Testis (tissue), 3 donors: ENCODE results near the gene FBXW4. TPM values are rescaled to one million over a fixed set of nuclear protein-coding genes. Genes with fewer than 3 reads are reported as not detected.
A peak's percentile ranks its signal among the peaks of the same experiment; 100 is the strongest.

Experiments
- DNase-seq: peaks from one replicate; pipeline ENCODE4 v3.0.0-alpha.2; 2019
- H3K27ac ChIP-seq, 2 donors: fragments of 200-600 bp; sonication (generic); one replicate each; pipeline ENCODE4 v1.5.1; 2019
- H3K27me3 ChIP-seq: fragments of 200-600 bp; sonication (generic); one replicate; pipeline ENCODE4 v1.5.1; 2019
- H3K36me3 ChIP-seq: fragments of 200-600 bp; sonication (generic); one replicate; pipeline ENCODE4 v1.5.1; 2017; ENCODE audit warnings: low read depth; ENCODE audit errors: missing control alignments
- H3K4me1 ChIP-seq: fragments of 200-600 bp; sonication (generic); one replicate; pipeline ENCODE4 v1.5.1; 2019
- H3K4me3 ChIP-seq, 2 donors: fragments of 200-600 bp; sonication (generic); one replicate each; pipeline ENCODE4 v1.5.1; 2017 to 2019
- H3K9me3 ChIP-seq: fragments of 200-600 bp; sonication (generic); one replicate; pipeline ENCODE4 v1.5.1; 2017
- CTCF ChIP-seq, 3 experiments: fragments of 450-650 bp in 2 of 3; fragments of 200-600 bp in 1 of 3; sonication (generic) in 1 of 3; IDR thresholded peaks; one replicate each; pipeline ENCODE4 v1.5.1; 2016 to 2019; ENCODE audit warnings: antibody characterized with exemption in 3 of 3, mild to moderate bottlenecking in 2 of 3, moderate library complexity in 1 of 3
- POLR2A ChIP-seq: fragments of 450-650 bp; IDR thresholded peaks from one replicate; pipeline ENCODE4 v1.6.1; 2017; ENCODE audit warnings: antibody characterized with exemption, mild to moderate bottlenecking, moderate library complexity
- WGBS, 2 donors: methylation state at CpG; one replicate each; pipeline ENCODE4 v1.1.5; 2018; 5-methylcytosine and 5-hydroxymethylcytosine counted together
- intact Hi-C: fragments of 100-400 bp; cut with DNase I; formaldehyde crosslinking; loops from one replicate; pipeline ENCODE4 v1.15.1; 2023; ENCODE audit warnings: low total_unique reads
- microRNA-seq, 2 donors: library from miRNA; unstranded; fragments of <30 nt; microRNA quantifications; one replicate each; pipeline ENCODE4, GENCODE V29; 2016; ENCODE audit warnings: borderline number of aligned reads in 2 of 2, borderline replicate concordance in 1 of 2
- polyA plus RNA-seq: library from polyadenylated mRNA; stranded (reverse); fragments of 350-450 nt; fragmentation: Illumina TruSeq; extraction: RNeasy Lipid Tissue Mini Kit (QIAGEN cat#74804); gene quantifications from one replicate; pipeline ENCODE4 v1.2.3, GENCODE V29; 2014; ENCODE audit warnings: low read depth, low replicate concordance; ENCODE audit not compliant: insufficient read depth
- small RNA-seq, 2 donors: library from RNA; depleted of rRNA; stranded (forward); fragments of <200 nt; gene quantifications; one replicate each; pipeline ENCODE3, GENCODE V24; 2016
- total RNA-seq, 2 donors: library from RNA; depleted of rRNA; stranded (reverse); fragments of >200 nt; gene quantifications; one replicate each; pipeline ENCODE4 v1.2.3, GENCODE V29; 2016

FBXW4 gene
- total and polyA plus RNA-seq, 3 donors from 2014 or later = 49.0 to 76.1 (median 62.5) TPM

GRCh38 chr10:101563497-101564040 lies 131.4 kb downstream of the FBXW4 start:
- Histone ChIP-seq H3K4me3 (no peak overlapping the region), H3K4me1 (peaks cover 9% of the 10 kb centered on the region), H3K27ac (no peak overlapping the region), H3K9me3 (no peaks in the 10 kb centered on the region), H3K36me3 (no peaks in the 10 kb centered on the region), H3K27me3 (no peaks in the 10 kb centered on the region)
- DNase-seq = peak; percentile 10
- TF ChIP-seq CTCF (IDR thresholded peaks at IDR 0.05) (no peak), POLR2A (no peak)
- WGBS, 2 donors = 80 to 83% methylated on average over 11 of the region's 11 CpGs
- intact Hi-C loops = no loop called here

- Histone ChIP-seq H3K36me3 (no peaks in the 10 kb centered on the region), H3K9me3 (no peaks in the 10 kb centered on the region), H3K27ac (no peak overlapping the region), H3K4me3 (no peak overlapping the region), H3K27me3 (no peaks in the 10 kb centered on the region), H3K4me1 (peaks cover 9% of the 10 kb centered on the region)
- peak; percentile 6 for DNase-seq
- TF ChIP-seq CTCF (IDR thresholded peaks at IDR 0.05) (no peak), POLR2A (no peak)
- intact Hi-C loops = no loop called here
- WGBS, 2 donors = 83 to 85% methylated on average over 3 of the region's 3 CpGs
Observed at GRCh38 chr10:101563007-101563406, 132.0 kb downstream of the FBXW4 start.

DNA sequence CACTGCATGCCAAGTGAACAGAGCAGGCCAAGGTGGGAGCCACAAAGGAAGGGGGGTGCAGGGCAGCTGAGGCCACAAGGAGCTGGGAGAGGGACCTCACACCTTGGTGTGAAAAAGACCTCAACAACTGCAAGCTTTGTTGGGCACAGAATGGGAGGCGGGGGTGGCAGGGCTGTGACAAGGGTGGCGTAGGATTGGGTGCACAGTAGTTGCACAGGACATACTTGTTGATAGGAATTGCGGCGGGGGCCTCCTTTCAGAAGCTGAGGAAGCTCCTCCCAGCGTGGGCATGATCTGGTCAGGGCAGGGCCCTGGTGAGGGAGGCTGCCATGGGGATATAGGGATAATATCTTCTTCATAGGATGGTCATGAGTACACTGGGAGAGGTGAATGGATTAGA lies 132.7 kb downstream of the FBXW4 start:
- intact Hi-C loops = no loop called here
- no peaks in the 10 kb centered on the region for H3K9me3 ChIP-seq
- H3K4me3 ChIP-seq = no peak overlapping the region
- H3K4me1 ChIP-seq = peaks cover 9% of the 10 kb centered on the region
- DNase-seq = no peak
- no peaks in the 10 kb centered on the region for H3K36me3 ChIP-seq
- 90 to 92% methylated on average over 5 of the region's 5 CpGs for WGBS, 2 donors
- no peak overlapping the region for H3K27ac ChIP-seq
- TF ChIP-seq POLR2A = no peak
- no peak for TF ChIP-seq CTCF (IDR thresholded peaks at IDR 0.05)
- no peaks in the 10 kb centered on the region for H3K27me3 ChIP-seq

DNA sequence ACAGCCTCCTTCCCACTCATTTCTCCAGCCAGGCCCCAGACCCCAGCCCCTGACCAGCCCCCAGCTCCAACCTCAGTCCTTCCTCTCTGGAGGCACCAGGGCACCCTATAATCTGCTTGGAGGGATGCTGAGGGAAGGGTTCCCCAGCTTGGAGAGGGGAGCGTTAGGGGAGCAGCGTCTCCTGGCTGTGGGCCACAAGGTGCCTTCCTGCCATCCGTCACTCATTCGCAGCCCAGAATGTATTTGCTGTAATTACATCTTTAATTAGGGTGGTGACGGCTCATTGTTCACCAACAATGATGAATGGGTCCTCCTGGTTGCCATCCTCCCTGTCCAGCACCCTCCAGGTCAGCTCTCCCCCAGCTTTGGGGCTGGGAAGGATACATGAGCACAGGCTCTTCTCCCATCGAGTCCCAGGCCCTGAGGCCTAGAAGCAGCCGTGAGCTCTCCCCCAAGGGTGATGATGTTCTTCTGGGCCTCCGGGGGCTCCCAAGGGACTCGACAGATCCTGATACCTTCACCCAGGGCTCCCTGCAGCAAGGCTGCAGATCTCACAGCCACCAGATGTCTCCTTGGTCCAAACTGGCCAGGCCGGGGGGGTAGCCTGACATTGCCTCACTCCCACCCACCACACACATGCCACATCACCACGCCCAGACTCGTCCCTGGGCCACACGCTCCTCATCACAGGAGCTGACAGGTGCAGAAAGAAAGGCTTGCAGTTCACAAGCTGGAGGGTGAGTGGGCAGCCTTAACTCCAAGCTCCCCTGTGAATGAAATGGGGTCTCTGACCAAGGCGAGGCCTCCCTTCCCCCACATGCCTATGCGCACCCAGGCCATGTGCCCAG lies 133.7 kb downstream of the FBXW4 start:
- Histone ChIP-seq H3K27me3 (no peaks in the 10 kb centered on the region), H3K27ac (no peak overlapping the region), H3K4me3 (no peak overlapping the region), H3K9me3 (no peaks in the 10 kb centered on the region), H3K4me1 (peaks cover 5% of the 10 kb centered on the region), H3K36me3 (no peaks in the 10 kb centered on the region)
- WGBS, 2 donors = 73 to 80% methylated on average over 11 to 14 of the region's 15 CpGs
- intact Hi-C loops = no loop called here
- TF ChIP-seq CTCF (IDR thresholded peaks at IDR 0.05) = no peak
- TF ChIP-seq POLR2A = no peak
- DNase-seq = peak; percentile 8

Small RNA genes within 50 kb of the gene (microRNA-seq; reads per million reads assigned to microRNA genes)
- gene MIR3158-1 (0 reads per million in 2 donors), gene MIR3158-2 (0 reads per million in 2 donors)

Small RNA genes within 50 kb of the gene (small RNA-seq; reads per million reads assigned to genes)
- gene MIR3158-1 (0 reads per million in 2 donors), gene RNU6-1165P (0 reads per million in 2 donors)

Other genes starting within 250 kb of the FBXW4 start
- gene POLL, start 106.9 kb downstream of the FBXW4 start, total RNA-seq = 10 to 100 TPM; 50.3 to 53.5 TPM
- gene POLL, start 106.9 kb downstream of the FBXW4 start, polyA plus RNA-seq = 93.1 TPM
- 10 to 100 TPM; 70.9 to 87.6 TPM for gene DPCD, start 106.8 kb downstream of the FBXW4 start, total RNA-seq
- 267 TPM for gene DPCD, start 106.8 kb downstream of the FBXW4 start, polyA plus RNA-seq
- 1 to 10 TPM in 1 of 2 donors, not detected in 1; 1.1 TPM for gene FGF8, start 80.9 kb upstream of the FBXW4 start, total RNA-seq
- 0.41 TPM for gene FGF8, start 80.9 kb upstream of the FBXW4 start, polyA plus RNA-seq
- 10 to 100 TPM; 38.9 to 64.5 TPM for gene NPM3, start 88.3 kb upstream of the FBXW4 start, total RNA-seq
- gene NPM3, start 88.3 kb upstream of the FBXW4 start, polyA plus RNA-seq = 40.9 TPM
- 100 to 1,000 TPM; 161 to 215 TPM for gene OGA, start 123.3 kb upstream of the FBXW4 start, total RNA-seq
- gene OGA, start 123.3 kb upstream of the FBXW4 start, polyA plus RNA-seq = 93.3 TPM
- gene KCNIP2, start 148.6 kb upstream of the FBXW4 start, total RNA-seq = 1 to 10 TPM; 5.6 to 6.8 TPM
- gene KCNIP2, start 148.6 kb upstream of the FBXW4 start, polyA plus RNA-seq = 5.1 TPM